CD4-positive, alpha-beta T cell (primary cell): ENCODE results near the gene PPP1R9A. TPM values are rescaled to one million over a fixed set of nuclear protein-coding genes. Genes with fewer than 3 reads are reported as not detected.

ENCODE experiments used
- ATAC-seq: fragments of 200-7000 bp; cut with Tn5 transposase; one replicate; pipeline ENCODE4 v1.10.0; 2022; ENCODE audit warnings: mild to moderate bottlenecking; ENCODE audit not compliant: poor library complexity
- CTCF ChIA-PET: fragments of 350-600 bp; sonication (Branson Sonifier 250); formaldehyde crosslinking; loops from one replicate; lab custom pipeline; 2021; ENCODE audit warnings: antibody characterized with exemption, inconsistent platforms; lab: Charles Lee
- POLR2A ChIA-PET: fragments of 350-600 bp; sonication (Branson Sonifier 250); formaldehyde crosslinking; loops from one replicate; lab custom pipeline; 2021; ENCODE audit warnings: antibody characterized with exemption, inconsistent platforms; lab: Charles Lee
- DNase-seq, 14 experiments: peaks; one replicate each; pipeline ENCODE4 v3.0.0-alpha.2; 2013 to 2020; ENCODE audit warnings: mixed read lengths in 2 of 14
- H3K27ac ChIP-seq, 2 donors: one replicate each; pipeline versions ENCODE4 v1.5.1 to v1.7.0; 2013; ENCODE audit warnings: low read length in 2 of 2, low read depth in 1 of 2, mild to moderate bottlenecking in 1 of 2
- H3K27me3 ChIP-seq, 2 experiments: 1 replicate in 1 of 2; 2 replicates in 1 of 2; pipeline versions ENCODE4 v1.6.1 to v1.7.0; 2013; ENCODE audit warnings: low read length in 2 of 2, control low read depth in 1 of 2, mild to moderate bottlenecking in 1 of 2, moderate library complexity in 1 of 2; ENCODE audit not compliant: insufficient read depth in 2 of 2, control insufficient read depth in 1 of 2
- H3K36me3 ChIP-seq: one replicate; pipeline ENCODE4 v1.6.1; 2013; ENCODE audit warnings: low read length, control low read depth; ENCODE audit not compliant: insufficient read depth
- H3K4me1 ChIP-seq: one replicate; pipeline ENCODE4 v1.6.1; 2013; ENCODE audit warnings: low read length, control low read depth; ENCODE audit not compliant: insufficient read depth
- H3K4me3 ChIP-seq: one replicate; pipeline ENCODE4 v1.5.1; 2013; ENCODE audit warnings: mild to moderate bottlenecking, low read length, moderate library complexity
- H3K9me3 ChIP-seq, 2 experiments: 1 replicate in 1 of 2; 2 replicates in 1 of 2; pipeline versions ENCODE4 v1.6.1 to v1.7.0; 2013; ENCODE audit warnings: low read length in 2 of 2, mild to moderate bottlenecking in 2 of 2, control low read depth in 1 of 2, moderate library complexity in 1 of 2; ENCODE audit not compliant: control insufficient read depth in 1 of 2, insufficient read depth in 1 of 2
- H3K27ac Mint-ChIP-seq: one replicate; pipeline ENCODE4 v1.8.0; 2020; ENCODE audit warnings: mixed read lengths
- H3K27me3 Mint-ChIP-seq: one replicate; pipeline ENCODE4 v1.8.0; 2021; ENCODE audit warnings: mixed read lengths
- H3K36me3 Mint-ChIP-seq: one replicate; pipeline ENCODE4 v1.8.0; 2021; ENCODE audit warnings: low read depth, mixed read lengths
- H3K4me1 Mint-ChIP-seq: one replicate; pipeline ENCODE4 v1.8.0; 2021; ENCODE audit warnings: low read depth, mixed read lengths
- H3K4me3 Mint-ChIP-seq: one replicate; pipeline ENCODE4 v1.8.0; 2020; ENCODE audit warnings: mild to moderate bottlenecking, mixed read lengths
- H3K9me3 Mint-ChIP-seq: one replicate; pipeline ENCODE4 v1.8.0; 2020; ENCODE audit warnings: mixed read lengths
- CTCF ChIP-seq: fragments of 200-600 bp; IDR thresholded peaks from one replicate; pipeline ENCODE4 v1.8.0; 2022; ENCODE audit warnings: antibody characterized with exemption, mild to moderate bottlenecking
- intact Hi-C, 2 experiments: fragments of 100-400 bp; cut with DNase I in 1 of 2; cut with micrococcal nuclease in 1 of 2; formaldehyde crosslinking; loops; one replicate each; pipeline versions ENCODE4 v1.15.1 to v1.9.0; 2023 to 2025; cut with DNase I, micrococcal nuclease
- total RNA-seq, 174 experiments: library from RNA in 2 of 174; stranded (reverse) in 2 of 174; gene quantifications; one replicate each; pipeline ENCODE4 v1.2.3 and lab custom pipeline; 2021 to 2026

The PPP1R9A gene
- total RNA-seq, 2 experiments from 2014 or later = not detected

DNA sequence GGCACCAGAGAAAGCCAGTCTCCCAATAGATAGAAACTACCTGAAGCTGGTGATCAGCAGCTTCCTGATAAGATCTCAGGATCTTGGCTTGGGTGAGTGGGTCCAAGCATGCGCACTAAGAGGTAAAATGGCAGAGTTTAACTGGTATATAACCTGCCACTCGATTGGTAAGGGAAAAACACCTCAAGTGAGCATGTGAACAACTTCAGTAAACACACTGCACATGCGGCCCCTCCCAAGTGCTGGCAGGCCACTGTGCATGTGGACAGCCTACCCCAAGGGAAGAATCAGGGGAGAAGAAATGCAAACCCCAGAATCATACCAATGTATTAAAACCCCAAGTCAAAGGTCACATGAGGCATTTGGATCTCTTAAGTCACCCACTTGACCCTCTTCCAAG is 434.6 kb downstream of the PPP1R9A start:
- no peaks in the 10 kb centered on the region for H3K9me3 Mint-ChIP-seq
- no peak for TF ChIP-seq CTCF
- no peaks in the 10 kb centered on the region for H3K4me1 ChIP-seq
- intact Hi-C loops = no loop called here
- ChIA-PET POLR2A (no interaction called here), CTCF (no interaction called here)
- H3K36me3 ChIP-seq = no peaks in the 10 kb centered on the region
- H3K4me1 Mint-ChIP-seq = no peaks in the 10 kb centered on the region
- H3K27me3 ChIP-seq = peaks cover 0 to 2% of the 10 kb centered on the region in 2 experiments
- H3K9me3 ChIP-seq = no peaks in the 10 kb centered on the region
- DNase-seq = no peak
- no peak for ATAC-seq
- no peak overlapping the region for H3K4me3 ChIP-seq
- no peaks in the 10 kb centered on the region for H3K36me3 Mint-ChIP-seq
- H3K27ac ChIP-seq = no peak overlapping the region
- no peak overlapping the region for H3K4me3 Mint-ChIP-seq
- H3K27me3 Mint-ChIP-seq = peaks cover 3% of the 10 kb centered on the region
- no peak overlapping the region for H3K27ac Mint-ChIP-seq

DNA sequence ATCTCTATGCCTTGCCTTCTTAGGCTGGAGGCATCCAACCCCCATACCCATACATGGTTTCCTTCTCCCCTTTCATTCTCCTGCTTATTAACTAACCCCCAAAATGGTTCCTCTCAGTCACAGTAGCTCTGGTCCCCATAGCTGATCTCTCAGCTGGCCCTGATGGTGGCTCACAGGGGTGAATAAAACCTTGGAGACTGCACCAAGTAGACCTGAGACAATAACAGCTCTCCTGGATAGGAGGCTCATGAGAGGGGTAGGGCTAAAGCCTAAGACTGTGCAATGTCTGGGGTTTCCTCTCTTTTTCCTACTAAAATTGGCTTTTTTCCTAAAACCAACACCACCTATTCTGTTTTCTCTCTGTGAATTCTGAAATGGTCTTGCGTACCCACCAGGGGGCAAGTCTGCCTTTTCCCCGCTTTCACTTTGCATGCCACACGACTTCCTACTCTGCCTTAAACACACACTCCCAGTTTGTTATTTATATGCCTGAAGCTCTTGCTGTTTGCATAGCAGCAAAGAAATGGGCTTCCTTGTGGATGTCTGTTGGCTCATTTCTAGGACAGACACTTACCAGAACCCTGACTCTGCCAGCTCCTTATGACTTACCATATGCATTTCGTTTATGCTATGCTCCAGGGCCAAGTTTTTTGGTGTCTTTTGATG is 435.4 kb downstream of the PPP1R9A start:
- Mint-ChIP-seq H3K4me1 (no peaks in the 10 kb centered on the region), H3K9me3 (no peaks in the 10 kb centered on the region), H3K4me3 (no peak overlapping the region), H3K36me3 (no peaks in the 10 kb centered on the region), H3K27ac (no peak overlapping the region), H3K27me3 (peaks cover 3% of the 10 kb centered on the region)
- no peaks in the 10 kb centered on the region for H3K36me3 ChIP-seq
- H3K27me3 ChIP-seq = peaks cover 0 to 2% of the 10 kb centered on the region in 2 experiments
- POLR2A ChIA-PET = no interaction called here
- H3K9me3 ChIP-seq = no peaks in the 10 kb centered on the region
- DNase-seq (no peak), ATAC-seq (no peak)
- no peak overlapping the region for H3K27ac ChIP-seq
- intact Hi-C loops = no loop called here
- no peak for TF ChIP-seq CTCF
- CTCF ChIA-PET = no interaction called here
- H3K4me1 ChIP-seq = no peaks in the 10 kb centered on the region
- no peak overlapping the region for H3K4me3 ChIP-seq
